Activated T-helper 9 cell treated with anti-CD3 and anti-CD28 coated beads, Interleukin-2, amount 50 U/mL, for 16 hours (primary cell): ENCODE measurements around the gene CHMP3.
"Not testable (repeated sequence)": the region's sequence is repeated elsewhere in the genome, so short reads cannot be mapped to it uniquely, and the experiment has no call there.

Experiments
- DNase-seq: peaks from one replicate; pipeline ENCODE4 v3.0.0-alpha.2; 2020; ENCODE audit warnings: low read depth

CHMP3 gene

DNA sequence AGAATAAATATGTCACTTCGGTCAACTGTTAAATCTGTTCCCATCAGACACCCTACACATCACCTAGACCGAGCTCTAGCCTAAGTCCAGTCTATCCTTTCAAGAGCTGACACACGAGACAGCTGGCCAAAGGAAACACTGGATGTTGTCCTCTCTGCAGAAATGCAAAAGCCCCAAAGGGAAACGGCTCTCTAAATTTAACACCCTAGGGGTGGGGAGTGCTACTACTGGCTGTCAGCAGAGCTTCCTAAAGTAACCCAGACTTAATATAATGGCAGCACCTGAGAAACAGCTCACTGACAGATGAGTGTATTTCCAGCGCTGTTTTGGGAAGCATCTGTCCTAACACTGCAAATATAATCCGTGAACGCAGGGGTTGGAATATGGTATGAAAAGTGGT, 55.6 kb downstream of the CHMP3 start:
- DNase-seq, result no peak

DNA sequence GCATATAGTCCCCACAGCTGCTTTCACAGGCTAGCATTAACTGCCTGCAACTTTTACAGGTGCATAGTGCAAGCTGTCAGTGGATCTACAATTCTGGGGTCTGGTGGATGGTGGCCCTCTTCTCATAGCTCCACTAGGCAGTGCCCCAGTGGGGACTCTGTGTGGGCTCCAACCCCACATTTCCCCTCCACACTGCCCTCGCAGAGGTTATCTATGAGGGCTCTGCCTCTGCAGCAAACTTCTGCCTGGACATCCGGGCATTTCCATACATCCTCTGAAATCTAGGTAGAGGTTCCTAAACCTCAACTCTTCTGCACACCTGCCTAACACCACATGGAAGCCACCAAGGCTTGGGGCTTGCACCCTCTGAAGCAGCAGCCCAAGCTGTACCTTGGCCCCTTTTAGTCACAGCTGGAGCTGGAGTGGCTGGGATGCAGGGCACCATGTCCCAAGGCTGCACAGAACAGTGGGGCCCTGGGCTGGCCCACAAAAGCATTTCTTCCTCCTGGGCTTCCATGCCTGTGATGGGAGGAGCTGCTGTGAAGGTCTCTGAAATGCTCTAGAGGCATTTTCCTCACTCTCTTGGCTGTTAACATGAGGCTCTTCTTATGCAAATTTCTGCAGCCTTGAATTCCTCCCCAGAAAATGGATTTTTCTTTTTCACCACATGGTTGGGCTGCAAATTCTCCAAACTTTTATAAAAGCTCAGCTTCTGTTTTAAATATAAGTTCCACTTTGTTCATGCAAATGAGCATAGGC, 62.7 kb downstream of the CHMP3 start:
- no peak for DNase-seq

DNA sequence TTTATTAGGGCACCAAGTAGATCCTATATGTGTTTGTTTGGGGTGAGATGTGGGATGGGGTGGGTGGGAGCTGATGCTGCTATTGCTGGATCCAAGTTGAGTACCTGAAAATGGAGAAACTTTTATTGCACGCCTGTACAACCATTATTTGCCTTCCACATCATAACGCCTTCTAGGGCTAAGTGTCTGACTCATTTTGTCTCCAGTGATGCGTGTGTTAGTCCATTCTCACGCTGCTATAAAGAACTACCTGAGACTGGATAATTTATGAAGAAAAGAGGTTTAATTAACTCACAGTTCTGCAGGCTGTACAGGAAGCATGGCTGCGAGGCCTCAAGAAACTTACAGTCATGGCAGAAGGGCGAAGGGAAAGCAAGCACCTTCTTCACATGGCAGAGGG, 63.9 kb downstream of the CHMP3 start:
- no peak for DNase-seq

DNA sequence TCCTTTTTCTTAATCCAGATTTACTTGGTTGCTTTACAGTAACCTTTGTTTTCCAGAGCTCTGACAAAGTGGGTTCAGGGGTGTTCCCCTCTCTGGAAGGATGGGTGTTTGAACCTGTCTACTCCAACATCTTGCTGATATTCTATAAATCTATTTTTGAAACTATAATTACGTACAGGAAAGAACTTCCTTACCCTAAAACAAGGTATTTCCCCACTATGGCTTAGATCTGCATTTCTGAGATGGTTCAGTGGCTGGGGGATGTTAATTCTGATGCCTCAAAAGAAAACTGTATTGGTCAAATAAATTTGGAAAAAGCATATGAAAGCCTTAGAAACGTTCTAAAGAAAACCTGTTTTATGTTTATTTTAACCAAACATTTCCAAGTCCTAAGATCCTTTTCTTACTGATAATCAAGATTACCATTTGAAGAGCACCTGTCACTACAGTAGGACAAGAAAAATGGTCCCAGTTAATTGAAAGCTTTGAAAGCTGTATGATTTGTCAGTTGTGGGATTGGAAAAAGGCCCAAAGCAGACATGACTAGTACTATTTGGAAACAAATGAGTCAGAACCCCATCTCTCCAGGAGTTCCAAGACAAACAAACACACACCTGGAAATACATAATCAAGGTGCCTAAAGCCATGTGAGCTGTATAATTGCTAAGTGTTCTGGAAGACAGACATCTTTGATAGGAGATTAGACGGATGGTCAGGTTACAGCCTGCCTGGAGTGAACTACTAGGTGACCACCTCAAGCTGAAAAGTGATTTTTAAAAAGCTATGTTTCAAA, 64.6 kb downstream of the CHMP3 start:
- no peak for DNase-seq

DNA sequence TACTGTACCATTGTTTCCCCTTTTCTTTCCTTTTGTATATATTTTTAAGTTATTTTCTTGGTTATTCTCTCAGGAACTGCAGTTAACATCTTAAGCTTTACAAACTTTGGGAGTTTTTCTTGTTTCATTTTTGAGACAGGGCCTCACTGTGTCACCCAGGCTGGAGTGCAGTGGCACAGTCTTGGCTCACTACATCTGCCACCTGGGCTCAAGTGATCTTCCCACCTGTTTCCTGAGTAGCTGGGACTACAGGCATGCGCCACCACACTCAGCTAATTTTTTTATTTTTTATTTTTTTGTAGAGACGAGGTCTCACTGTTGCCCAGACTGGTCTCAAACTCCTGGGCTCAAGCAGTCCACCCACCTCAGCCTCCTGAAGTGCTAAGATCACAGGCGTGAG, 66.9 kb downstream of the CHMP3 start:
- not testable (repeated sequence) for DNase-seq

DNA sequence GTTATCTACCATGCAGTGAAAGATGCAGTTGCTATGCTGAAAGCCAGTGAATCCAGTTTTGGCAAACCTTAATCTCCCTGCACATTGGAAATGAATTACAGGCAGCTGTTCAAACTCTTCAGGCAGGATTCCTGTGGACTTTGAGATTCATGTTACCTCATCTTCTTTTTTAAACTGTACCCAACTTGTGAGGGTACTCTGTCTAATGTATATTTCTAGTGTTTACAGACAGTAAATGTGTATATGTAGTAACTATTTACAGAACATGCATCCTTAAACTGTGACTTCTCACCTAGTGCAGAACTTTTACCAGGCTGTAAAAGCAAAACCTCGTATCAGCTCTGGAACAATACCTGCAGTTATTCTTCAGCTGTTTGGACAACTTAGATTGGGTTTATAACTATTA, 71.2 kb downstream of the CHMP3 start:
- no peak for DNase-seq

DNA sequence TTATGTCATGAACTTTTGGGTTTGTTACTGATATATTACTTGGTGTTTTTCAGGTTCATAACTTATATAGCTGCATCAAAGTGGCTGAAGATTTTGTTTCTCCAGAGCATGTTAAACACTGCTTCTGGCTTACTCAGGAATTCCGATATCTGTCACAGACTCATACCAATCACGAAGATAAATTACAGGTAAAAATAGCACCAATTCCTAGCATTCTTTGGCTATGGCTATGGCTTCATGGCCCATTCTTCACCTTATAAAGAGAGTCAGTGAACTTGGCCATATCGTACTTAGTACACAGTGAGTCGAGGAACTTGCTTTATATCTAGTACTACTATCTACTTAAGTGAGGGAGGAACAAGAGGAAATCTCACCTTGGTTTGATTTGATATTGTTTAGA, 72.2 kb downstream of the CHMP3 start:
- no peak for DNase-seq

DNA sequence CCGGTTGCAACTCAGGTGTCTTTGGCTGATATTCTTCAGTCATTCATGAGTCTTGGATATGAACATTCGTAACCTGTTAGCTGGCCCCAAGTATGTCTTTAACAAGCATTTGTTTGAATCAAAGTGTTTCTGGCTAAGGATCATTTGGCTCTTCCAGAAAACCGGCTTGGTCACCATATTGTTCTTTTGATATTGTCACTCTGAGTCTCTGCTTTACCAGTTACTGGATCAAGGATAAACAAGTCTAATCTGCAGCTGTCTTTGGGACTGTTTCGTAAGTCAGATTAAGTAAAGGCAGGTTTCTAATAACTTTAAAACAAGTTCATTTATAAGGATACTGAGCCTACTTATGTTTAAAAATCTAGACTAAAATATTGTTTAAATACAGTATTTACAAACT, 73.0 kb downstream of the CHMP3 start:
- no peak for DNase-seq

DNA sequence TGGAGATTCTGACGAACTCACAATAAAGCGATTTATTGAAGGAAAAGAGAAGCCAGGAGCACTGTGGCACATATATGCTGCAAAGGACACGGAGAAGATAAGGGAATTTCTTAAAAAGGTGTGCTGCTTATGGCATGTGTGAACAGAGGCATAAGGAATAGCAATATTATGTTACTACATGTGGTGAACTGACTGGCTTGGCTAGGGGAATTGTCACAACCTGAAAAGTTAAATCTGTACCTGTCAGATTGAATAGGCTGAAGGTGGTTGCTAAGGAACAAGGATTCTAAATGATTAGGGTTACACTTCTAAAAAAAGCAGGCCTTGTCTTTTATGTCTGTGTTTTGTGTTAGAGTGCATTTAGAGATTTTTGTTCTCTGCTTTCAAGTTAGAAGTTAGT, 73.7 kb downstream of the CHMP3 start:
- no peak for DNase-seq

DNA sequence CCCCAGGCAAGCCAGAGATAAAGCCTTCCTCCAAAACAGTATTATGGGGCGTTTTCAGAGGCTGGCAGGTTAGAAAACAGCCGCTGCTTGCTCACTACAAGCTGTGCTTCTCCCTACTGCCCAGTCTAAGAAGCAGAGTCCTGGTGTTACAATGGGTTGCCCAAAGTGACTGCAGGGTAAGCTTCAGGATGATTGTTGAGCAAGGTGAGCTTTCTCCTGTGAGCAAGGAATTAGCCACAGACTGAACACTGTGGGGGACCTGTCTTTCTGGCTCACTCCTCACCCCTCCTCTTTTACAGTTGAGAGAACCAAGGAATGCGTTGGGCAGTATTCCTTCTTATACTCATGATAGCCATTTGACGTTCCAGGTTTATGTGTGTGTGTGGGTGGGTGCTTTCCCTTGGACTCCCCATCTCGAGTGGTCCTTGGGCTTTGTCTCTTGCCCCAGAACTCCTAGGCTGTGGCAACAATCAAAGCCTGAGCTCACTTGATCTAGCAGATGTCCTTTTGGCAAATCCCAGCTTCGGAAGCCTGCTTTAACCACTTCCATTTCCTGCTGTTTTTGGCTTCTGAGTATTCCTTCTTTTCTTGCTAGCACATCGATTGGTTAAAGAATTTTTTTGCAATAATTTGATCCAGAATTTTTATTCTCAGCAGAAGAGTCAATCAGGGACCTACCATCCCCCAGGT, 74.5 kb downstream of the CHMP3 start:
- no peak for DNase-seq

DNA sequence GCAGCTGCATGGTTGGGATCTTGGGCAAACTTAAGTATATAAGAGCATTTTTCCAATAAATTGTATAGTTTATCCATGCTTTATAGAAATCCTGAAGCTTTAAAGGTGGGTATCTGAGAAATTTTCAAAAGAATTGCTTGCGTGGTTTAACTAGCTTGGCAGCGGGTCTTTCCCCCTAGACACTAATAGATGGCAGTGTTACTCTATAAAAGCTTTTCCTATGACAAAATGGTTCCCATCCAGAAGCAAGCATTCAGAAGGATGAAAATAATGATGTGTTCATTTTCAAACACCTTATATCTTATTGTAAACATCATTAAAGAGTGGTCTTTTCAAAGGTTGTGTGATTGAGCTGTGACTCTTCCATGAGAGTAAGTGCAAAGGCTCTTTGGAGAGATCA, 76.2 kb downstream of the CHMP3 start:
- no peak for DNase-seq

DNA sequence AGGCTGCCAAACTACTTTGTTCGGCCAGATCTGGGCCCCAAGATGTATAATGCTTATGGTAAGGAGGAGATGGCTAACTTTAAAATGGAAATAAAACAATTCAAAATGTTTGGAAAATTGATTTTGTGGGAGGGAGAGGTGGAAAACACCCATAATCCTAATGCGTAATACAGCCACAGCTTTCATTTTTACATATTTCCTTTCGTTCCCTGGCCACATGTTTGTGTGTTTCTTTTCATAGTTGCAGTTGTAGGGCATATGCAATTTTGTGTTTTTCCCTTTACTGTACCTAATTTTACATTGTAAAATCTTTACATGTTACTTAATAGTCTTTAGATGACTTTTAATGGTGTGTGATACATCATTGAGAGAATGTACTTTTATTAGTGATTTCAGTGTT, 77.4 kb downstream of the CHMP3 start:
- DNase-seq, result no peak

DNA sequence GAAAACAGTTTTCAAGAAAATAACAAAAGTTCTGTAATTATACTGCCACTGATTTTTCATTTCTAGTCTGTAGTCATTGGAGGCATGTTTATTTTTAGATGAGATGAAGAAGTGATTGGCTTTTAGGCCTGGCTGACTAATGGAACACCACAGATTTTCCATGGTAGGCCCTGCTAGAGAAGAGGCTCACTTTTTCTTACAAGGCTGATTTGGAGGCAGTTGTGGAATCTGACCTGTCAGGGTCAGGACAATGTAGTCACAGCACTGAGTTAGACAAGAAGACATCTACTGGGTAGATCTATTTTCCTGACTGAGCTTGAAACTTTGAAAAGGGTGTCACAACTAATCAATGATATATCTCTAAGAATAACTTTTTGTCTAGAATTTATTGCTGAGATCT, 78.1 kb downstream of the CHMP3 start:
- DNase-seq, result no peak

DNA sequence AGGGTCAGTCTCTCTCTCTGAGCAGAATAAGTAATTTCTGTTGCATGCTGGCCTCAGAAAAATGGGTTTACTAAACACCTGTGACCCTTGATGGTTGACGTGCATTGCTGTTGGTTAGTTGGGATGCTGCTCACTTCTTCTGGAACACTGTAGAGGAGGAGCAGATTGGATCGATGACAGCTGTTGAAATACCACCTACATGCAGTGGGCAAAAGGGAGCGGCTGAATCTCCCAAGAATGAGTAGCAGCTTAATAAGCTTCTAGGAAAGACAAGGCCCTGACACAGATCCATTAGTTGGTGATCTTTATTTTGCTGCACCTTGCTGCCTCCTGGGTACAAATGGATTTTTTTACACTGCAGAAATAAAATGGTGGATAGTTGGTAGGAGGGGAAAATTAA, 78.9 kb downstream of the CHMP3 start:
- no peak for DNase-seq

DNA sequence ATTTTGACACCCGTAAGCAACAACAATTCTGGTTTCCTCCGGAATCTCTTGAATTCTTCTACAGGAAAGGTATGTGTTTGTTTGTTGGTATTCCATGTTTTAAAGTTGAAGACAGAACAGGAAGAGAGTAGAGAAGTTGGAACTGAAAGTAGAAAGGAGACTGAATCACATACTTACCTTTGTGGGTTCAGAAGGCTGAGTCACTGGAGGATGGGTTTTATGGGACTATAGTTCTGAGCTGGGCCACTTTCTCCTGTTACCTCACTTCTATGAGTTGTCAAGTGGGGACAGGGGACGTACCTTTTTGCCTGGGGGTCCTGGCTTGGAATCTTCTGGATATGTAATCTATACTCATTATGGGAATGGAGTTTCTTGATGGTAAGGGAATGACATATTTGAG, 81.2 kb downstream of the CHMP3 start:
- no peak for DNase-seq

DNA sequence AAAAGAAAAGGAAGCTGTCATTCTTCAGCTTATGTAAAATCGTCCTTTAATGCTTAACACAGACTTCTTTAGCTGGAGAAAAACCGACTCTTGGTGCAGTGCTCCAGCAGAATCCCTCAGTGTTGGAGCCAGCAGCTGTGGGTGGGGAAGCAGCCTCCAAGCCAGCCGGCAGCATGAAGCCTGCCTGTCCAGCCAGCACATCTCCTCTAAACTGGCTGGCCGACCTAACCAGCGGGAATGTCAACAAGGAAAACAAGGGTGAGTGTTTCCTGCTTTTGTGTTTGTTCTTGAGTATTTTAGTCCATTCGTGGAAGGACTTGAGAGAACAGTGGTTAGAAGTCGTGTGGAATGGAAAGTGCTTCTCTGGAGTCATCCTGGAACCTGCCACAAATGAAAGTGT, 83.1 kb downstream of the CHMP3 start:
- no peak for DNase-seq

DNA sequence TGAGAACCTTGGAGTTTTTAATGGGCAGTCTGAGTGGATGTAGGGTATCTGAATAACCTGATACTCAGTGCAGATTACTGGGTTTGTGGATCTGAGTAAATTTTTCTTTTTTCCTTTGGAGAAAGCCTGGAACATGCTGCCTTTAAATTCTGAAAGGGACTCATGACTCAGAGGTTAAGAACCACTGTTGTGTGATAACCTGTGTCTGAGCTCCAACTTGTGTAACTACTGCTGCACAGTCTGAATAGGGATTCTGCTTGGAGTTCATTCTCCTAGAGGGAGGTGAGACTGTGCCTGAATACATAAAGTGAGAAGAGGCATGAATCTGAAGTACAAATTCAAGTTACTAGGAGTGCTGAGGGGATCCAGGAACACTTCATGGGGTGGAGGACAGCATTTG, 85.9 kb downstream of the CHMP3 start:
- DNase-seq, result no peak

DNA sequence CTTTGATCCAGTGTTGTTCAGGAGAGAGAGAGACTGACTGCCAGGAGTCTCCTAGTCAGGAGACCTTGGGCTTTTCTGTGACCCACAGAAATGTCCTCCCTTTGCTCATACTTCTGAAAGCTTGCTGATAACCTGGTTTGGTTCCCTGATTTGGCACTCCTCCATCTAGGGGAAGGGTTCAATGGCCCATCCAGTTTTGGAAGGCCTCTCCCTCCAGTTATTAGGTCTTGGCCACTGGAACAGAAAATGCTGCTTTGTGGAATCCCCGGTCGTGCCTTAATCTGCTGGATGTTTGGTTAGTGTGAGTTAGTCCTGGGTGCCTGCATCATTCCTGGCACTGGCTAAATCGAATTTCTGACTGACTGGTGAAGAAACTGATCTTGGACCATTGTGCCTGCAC, 86.3 kb downstream of the CHMP3 start:
- DNase-seq, result no peak

DNA sequence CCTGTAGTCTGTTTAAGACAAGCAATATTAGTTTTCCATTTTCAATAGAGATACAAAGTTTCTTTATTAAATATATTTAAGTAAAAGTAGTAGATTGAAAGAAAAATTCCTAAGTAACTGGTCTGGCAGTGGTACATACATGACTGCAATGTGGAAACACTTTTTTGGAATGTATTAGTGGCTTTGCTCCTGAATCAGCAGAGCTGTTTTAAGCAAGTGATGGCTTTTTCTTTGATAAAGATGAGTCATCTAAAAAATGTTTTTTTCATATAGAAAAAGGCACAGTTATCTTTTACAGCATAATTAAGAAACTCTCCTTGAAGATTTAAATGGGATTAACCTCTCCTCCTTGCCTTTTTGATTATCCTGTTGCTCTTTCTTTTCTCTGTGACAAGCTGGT, 87.2 kb downstream of the CHMP3 start:
- no peak for DNase-seq

DNA sequence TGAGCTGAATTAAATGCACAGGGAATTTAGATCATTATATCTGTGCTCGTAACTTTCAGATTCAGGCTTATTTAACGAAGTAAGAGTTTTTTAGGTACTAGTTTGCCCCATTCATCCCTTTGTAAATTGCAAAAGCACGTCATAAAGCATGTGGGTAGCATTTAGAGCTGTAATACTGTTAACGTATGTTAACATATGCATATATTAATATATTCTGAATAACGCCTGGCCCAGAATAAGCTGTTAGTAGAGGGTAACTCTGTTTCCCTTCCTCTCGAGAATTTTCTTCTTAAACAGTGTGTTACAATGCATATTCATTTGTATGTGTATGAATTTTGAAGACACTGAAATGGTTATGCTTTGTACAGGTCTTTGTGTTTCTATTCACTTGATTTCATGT, 91.6 kb downstream of the CHMP3 start:
- DNase-seq, result no peak

DNA sequence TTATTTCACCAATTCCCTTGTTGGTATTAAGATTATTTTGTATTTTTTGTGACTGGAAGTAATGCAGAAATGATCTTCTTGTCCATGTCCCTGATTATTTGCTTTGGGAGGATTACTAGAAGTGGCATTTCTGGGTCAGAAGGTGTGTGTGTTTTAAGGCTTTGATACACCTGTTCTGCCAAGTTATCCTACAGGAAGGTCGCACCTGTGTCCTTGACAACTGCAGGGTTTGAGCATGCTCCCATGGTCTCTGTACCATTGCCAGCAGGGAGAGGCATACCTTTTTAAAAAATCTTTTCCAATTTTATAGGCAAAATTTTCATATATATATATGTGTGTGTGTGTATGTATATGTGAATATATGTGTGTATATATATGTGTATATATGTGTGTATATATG, 92.4 kb downstream of the CHMP3 start:
- DNase-seq, result no peak

DNA sequence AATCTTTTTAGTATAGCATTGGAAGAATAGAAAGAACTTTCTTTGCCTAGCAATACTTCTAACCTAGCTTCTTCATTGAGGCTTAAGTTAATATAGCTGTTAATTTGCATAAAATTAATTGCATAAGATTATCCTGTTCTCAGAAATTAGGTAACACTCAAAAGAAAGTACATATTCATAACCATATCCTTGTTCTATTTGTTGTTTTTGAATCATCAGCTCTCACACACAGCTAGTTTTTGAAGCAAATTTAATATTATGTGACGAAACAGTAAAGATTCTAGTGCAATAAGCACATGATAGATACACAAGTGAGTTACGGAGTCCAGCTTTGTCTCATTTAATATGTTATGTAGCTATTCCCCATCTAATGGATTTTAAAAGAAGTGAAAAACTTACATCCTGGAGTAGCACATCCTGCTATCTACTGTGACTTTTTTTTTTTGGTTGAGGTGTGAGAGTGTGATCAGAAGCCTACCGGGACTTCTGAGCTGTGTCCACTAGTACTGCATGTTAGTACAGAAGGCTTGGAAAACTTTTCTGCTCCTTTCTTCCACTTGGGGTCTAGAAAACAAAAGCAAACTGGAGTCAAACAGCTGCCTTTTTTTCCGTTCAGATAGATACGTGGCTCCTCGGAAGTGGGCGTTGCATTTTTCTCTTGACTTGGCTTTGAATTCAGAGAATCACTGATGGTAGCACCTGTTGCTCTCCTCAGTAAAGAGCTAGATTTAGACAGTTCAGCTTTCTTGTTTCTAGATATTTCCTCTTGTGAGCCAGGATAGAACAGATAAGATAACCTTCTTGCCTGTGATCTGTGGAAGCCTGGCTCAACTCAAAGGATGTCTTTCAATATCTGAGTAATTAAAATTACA, 94.8 kb downstream of the CHMP3 start:
- DNase-seq, result no peak
